Muscle layer of colon (tissue), 2 donors: ENCODE data around the gene DEPP1.
A peak's percentile ranks its signal among the peaks of the same experiment; 100 is the strongest.
"Not testable (repeated sequence)": the region's sequence is repeated elsewhere in the genome, so short reads cannot be mapped to it uniquely, and the experiment has no call there.

Source experiments
- H3K27ac ChIP-seq: one replicate; pipeline ENCODE4 v1.7.0; 2013; ENCODE audit warnings: low read depth, mild to moderate bottlenecking, low read length, moderate library complexity
- H3K27me3 ChIP-seq, 2 donors: one replicate each; pipeline ENCODE4 v1.7.0; 2013; ENCODE audit warnings: low read length in 2 of 2, mild to moderate bottlenecking in 2 of 2; ENCODE audit not compliant: insufficient read depth in 2 of 2, control insufficient read depth in 1 of 2
- H3K36me3 ChIP-seq: one replicate; pipeline ENCODE4 v1.7.0; 2013; ENCODE audit warnings: mild to moderate bottlenecking, low read length; ENCODE audit not compliant: insufficient read depth
- H3K4me1 ChIP-seq: one replicate; pipeline ENCODE4 v1.7.0; 2013; ENCODE audit warnings: mild to moderate bottlenecking, low read length; ENCODE audit not compliant: insufficient read depth
- H3K4me3 ChIP-seq, 2 donors: one replicate each; pipeline ENCODE4 v1.7.0; 2013; ENCODE audit warnings: low read length in 2 of 2, low read depth in 1 of 2, mild to moderate bottlenecking in 1 of 2, moderate library complexity in 1 of 2
- H3K9ac ChIP-seq: one replicate; pipeline ENCODE4 v1.7.0; 2013; ENCODE audit warnings: low read length
- H3K9me3 ChIP-seq: one replicate; pipeline ENCODE4 v1.7.0; 2013; ENCODE audit warnings: mild to moderate bottlenecking, low read length
- donor health status: abdominal sarcoma.
- donor health status: Adenocarcinoma of cecum.

DEPP1 gene

GRCh38 chr10:44978570-44979280 is at the start of gene DEPP1:
Gene DEPP1 (minus strand): TSS chr10:44978809. CDS start chr10:44978030, 779 bp downstream.
- no peaks in the 10 kb centered on the region for H3K27me3 ChIP-seq
- H3K4me3 ChIP-seq = peak within 1 kb of the TSS; percentile 18 to 95
- peak within 1 kb of the TSS; percentile 75 for H3K27ac ChIP-seq
- H3K9me3 ChIP-seq = no peaks in the 10 kb centered on the region
- peaks cover 10% of the 10 kb centered on the region for H3K36me3 ChIP-seq
- H3K9ac ChIP-seq = peak within 1 kb of the TSS; percentile 74
- H3K4me1 ChIP-seq = peaks cover 77% of the 10 kb centered on the region

- no peaks in the 10 kb centered on the region for H3K4me1 ChIP-seq
- no peaks in the 10 kb centered on the region for H3K9me3 ChIP-seq
- no peaks in the 10 kb centered on the region for H3K27me3 ChIP-seq
- no peak overlapping the region for H3K9ac ChIP-seq
- H3K36me3 ChIP-seq = no peaks in the 10 kb centered on the region
- no peak overlapping the region for H3K27ac ChIP-seq
- H3K4me3 ChIP-seq = no peak overlapping the region
Measured at GRCh38 chr10:45023426-45023825, 44.8 kb upstream of the DEPP1 start.

- H3K4me1 ChIP-seq = no peaks in the 10 kb centered on the region
- no peaks in the 10 kb centered on the region for H3K9me3 ChIP-seq
- H3K27me3 ChIP-seq = no peaks in the 10 kb centered on the region
- no peak overlapping the region for H3K27ac ChIP-seq
- H3K36me3 ChIP-seq = no peaks in the 10 kb centered on the region
- no peak overlapping the region for H3K9ac ChIP-seq
- H3K4me3 ChIP-seq = no peak overlapping the region
Measured at GRCh38 chr10:45015590-45015989, 37.0 kb upstream of the DEPP1 start.

- H3K9ac ChIP-seq, H3K27ac ChIP-seq, H3K27me3 ChIP-seq: not testable (repeated sequence)
Measured at GRCh38 chr10:45014557-45014956, 35.9 kb upstream of the DEPP1 start.

GRCh38 chr10:45008524-45009161 is 30.0 kb upstream of the DEPP1 start:
- no peaks in the 10 kb centered on the region for H3K9me3 ChIP-seq
- peaks cover 8% of the 10 kb centered on the region for H3K36me3 ChIP-seq
- peaks cover 4% of the 10 kb centered on the region for H3K4me1 ChIP-seq
- H3K27me3 ChIP-seq = no peaks in the 10 kb centered on the region
- H3K4me3 ChIP-seq = peak overlapping the region in 1 of 2 donors; percentile 32
- no peak overlapping the region for H3K27ac ChIP-seq
- H3K9ac ChIP-seq = no peak overlapping the region

More at GRCh38 chr10:45014557-45014956, 35.9 kb upstream of the DEPP1 start:
- H3K36me3 ChIP-seq, H3K4me3 ChIP-seq, H3K4me1 ChIP-seq, H3K9me3 ChIP-seq: not testable (repeated sequence)

- peaks cover 17% of the 10 kb centered on the region for H3K4me1 ChIP-seq
- no peak overlapping the region for H3K4me3 ChIP-seq
- H3K9me3 ChIP-seq = no peaks in the 10 kb centered on the region
- H3K36me3 ChIP-seq = peaks cover 8% of the 10 kb centered on the region
- H3K27me3 ChIP-seq = no peaks in the 10 kb centered on the region
- no peak overlapping the region for H3K27ac ChIP-seq
- no peak overlapping the region for H3K9ac ChIP-seq
Measured at GRCh38 chr10:45006276-45007030, 27.8 kb upstream of the DEPP1 start.

GRCh38 chr10:45005284-45005683 is 26.7 kb upstream of the DEPP1 start:
- Histone ChIP-seq H3K4me1 (peaks cover 20% of the 10 kb centered on the region), H3K27me3 (no peaks in the 10 kb centered on the region), H3K4me3 (no peak overlapping the region), H3K36me3 (peaks cover 8% of the 10 kb centered on the region), H3K27ac (no peak overlapping the region), H3K9ac (no peak overlapping the region), H3K9me3 (no peaks in the 10 kb centered on the region)

GRCh38 chr10:45004661-45005060 is 26.1 kb upstream of the DEPP1 start:
- H3K4me3 ChIP-seq = no peak overlapping the region
- no peaks in the 10 kb centered on the region for H3K9me3 ChIP-seq
- H3K27me3 ChIP-seq = no peaks in the 10 kb centered on the region
- H3K36me3 ChIP-seq = peaks cover 8% of the 10 kb centered on the region
- peaks cover 26% of the 10 kb centered on the region for H3K4me1 ChIP-seq
- H3K9ac ChIP-seq = no peak overlapping the region
- H3K27ac ChIP-seq = no peak overlapping the region

- Histone ChIP-seq H3K9ac (no peak overlapping the region), H3K27ac (no peak overlapping the region), H3K27me3 (no peaks in the 10 kb centered on the region), H3K4me3 (no peak overlapping the region), H3K4me1 (peaks cover 30% of the 10 kb centered on the region), H3K36me3 (peaks cover 8% of the 10 kb centered on the region), H3K9me3 (no peaks in the 10 kb centered on the region)
Measured at GRCh38 chr10:45003432-45004000, 24.9 kb upstream of the DEPP1 start.

- peak overlapping the region; percentile 59 for H3K27ac ChIP-seq
- H3K4me3 ChIP-seq = peak overlapping the region; percentile 36 to 67
- H3K9me3 ChIP-seq = no peaks in the 10 kb centered on the region
- peak overlapping the region; percentile 67 for H3K9ac ChIP-seq
- H3K4me1 ChIP-seq = peaks cover 36% of the 10 kb centered on the region
- peaks cover 8% of the 10 kb centered on the region for H3K36me3 ChIP-seq
- H3K27me3 ChIP-seq = no peaks in the 10 kb centered on the region
Measured at GRCh38 chr10:45001381-45002148, 23.0 kb upstream of the DEPP1 start.
